GM18861 (cell line): ENCODE results near the gene VASN.

Experiments used
- ATAC-seq: cut with Tn5 transposase; IDR thresholded peaks from one replicate; pipeline ENCODE4 v1.9.1; 2021; ENCODE audit not compliant: unreplicated experiment

Gene VASN

GRCh38 chr16:4401094-4401501 is 29.4 kb downstream of the VASN start:
- no peak for ATAC-seq

GRCh38 chr16:4401510-4401909 is 29.9 kb downstream of the VASN start:
- ATAC-seq: no peak

DNA sequence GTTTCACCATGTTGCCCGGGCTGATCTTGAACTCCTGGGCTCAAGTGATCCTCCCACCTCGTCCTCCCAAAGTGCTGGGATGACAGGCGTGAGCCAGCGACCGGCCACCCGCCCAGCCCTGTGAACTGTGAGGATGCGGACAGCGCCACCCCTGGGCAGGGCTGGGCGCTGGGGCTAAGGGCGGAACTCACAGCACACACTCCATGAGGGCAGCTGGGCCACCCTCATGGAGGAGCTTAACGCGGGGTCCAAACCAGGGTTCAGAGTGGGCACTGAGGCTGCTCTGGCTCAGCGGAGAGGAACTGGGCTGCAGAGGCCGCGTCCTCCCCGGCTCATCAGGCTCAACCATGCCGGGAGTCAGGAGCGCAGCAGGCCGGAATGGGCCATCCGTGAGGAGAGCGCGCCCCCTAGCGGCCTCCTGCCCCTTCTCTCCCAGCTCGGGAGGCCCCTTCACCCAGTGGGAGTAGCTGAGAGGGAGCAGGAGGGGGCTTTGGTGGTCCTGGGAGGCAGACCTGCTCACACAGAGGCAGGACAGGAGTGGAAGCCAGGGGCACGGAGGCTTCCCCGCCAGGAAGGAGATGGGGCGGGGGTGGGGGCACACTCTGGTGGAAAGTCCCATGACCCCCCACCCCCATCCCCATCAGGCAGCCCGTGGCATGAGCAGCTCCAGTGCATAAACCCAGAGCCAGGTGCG is 30.9 kb downstream of the VASN start:
- ATAC-seq: no peak

DNA sequence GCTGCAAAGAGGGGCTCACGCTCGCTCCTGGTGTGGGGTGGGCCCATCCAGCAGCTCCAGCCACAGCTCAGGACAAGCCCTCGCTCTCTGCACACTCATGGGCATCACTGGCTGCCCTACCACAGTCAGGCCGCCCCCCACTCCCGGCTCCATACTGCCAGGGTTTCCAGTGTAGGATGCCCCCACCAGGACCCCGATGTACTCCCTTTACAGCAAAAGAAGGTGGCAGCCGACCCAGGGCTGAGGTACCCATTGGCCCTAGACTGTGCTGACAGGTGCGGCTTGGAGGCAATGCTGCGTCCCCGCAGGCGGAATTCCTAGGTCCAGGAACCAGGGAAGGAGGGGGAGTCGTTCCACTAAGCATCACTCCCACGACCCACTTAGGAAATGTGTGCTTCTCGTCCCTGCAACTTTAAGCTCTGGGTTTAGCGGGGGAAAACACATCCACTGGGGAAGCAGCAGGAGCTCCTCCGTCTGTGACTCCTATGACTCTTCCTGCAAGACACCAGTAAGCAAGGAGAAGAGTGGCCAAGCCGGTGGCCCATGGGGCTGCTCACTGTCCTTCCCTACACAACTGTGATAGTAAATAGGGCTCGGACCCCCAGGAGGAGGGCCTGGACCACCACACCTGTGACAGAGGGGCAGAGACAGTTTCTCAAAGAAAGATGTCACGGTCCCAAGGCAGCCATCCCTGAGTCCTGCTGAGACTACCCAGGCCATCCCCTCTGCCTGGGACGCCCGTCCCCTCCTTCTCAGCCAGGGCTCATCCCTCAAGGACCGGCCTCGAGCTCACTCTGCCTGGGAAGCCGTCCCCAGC is 31.7 kb downstream of the VASN start:
- ATAC-seq: no peak

DNA sequence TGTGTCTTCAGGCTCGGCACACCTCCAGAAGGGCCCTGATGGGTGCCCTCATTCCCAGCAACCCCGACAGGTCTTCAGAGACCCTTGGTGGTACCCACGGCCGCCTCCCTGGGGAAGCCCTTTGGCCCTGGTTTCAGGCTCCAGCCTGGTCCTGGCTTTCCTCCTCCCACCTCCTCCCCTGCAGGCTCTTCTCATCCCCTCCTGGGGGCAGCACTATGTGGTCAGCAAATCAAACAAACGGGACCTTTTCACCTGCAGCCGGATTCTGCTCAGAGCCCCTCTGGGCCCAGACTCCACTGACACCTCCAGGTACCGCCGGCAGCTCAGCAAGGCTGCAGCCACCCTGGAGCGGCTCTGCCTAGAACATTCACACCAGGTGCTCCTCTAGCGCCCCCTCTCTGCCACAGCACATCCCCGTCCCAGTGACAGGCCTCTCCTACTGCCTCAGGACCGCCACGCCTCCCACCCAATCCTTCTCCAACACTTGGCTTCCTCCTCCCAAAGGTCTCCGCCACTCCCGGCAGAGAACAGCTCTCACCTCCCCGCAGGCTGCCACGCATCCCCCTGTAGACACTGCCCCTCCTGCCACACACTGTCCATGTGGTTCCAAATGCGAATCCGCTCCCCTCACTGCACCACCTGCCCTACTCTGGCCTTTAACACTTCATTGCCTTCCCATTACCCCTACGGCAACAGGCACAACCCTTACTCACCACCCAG is 32.8 kb downstream of the VASN start:
- no peak for ATAC-seq

GRCh38 chr16:4404967-4405696 is 33.5 kb downstream of the VASN start:
- no peak for ATAC-seq

- no peak for ATAC-seq
These were observed 36.1 kb downstream of the VASN start for GRCh38 chr16:4407543-4408322.

DNA sequence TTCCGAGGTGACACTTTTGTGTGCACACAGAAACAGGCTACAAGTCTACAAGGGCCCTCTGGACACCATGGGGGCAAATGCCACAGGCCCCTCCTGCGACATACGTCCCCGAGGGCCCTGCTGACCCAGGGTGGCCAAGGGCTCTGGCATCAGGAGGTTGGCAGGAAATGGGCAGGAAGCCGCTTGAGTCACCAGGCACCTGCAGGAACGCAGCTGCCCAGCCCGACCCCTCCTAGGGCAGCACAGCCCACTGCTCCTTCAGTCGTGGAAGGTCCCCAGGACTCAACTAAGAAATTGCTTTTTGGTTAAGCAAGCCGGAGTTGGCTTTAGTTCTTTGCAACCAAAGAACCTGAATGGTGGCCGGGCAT is 36.7 kb downstream of the VASN start:
- ATAC-seq: no peak

DNA sequence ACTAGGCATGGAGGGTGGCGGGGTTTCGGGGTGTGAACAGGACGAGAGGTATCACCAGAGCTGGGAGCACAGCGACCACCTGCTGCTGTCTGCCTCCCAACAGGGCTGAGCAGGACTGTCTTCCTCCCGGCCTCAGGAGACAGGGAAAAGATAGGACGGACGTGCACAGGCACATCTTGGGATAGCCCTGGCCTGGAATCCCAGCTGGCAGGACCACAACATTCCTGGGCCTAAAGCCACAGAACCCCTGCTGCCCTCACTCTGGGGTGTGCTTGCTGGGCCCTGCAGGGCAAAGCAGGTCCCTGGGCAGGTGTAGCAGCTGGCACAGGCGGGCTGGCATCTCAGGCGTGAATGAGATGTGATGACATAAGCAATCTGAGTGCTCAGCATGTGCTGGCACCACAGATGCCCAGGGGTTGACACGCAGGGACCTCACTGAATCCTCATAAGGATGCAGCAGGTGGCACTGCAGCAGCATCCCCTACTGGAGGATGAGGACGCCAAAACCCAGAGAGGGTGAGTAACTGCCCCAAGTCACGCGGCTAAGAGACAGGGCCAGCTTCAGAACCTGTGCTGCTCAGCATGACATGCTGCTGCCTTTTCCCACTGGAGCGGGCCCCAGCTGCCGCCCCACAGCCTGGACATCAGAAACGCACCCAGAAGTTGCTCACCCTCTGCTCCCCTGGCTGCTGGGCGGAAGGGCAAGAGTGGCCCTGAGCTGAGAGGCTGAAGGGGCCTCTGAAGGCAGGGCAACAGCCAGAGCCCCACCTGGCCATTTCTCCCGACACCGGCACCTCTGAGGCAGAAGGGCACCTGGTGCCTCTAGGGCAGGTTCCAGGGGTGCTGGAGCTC is 37.7 kb downstream of the VASN start:
- ATAC-seq: no peak

GRCh38 chr16:4410335-4411075 is 38.9 kb downstream of the VASN start:
- no peak for ATAC-seq

- no peak for ATAC-seq
These were observed 40.0 kb downstream of the VASN start for GRCh38 chr16:4411684-4412083.

DNA sequence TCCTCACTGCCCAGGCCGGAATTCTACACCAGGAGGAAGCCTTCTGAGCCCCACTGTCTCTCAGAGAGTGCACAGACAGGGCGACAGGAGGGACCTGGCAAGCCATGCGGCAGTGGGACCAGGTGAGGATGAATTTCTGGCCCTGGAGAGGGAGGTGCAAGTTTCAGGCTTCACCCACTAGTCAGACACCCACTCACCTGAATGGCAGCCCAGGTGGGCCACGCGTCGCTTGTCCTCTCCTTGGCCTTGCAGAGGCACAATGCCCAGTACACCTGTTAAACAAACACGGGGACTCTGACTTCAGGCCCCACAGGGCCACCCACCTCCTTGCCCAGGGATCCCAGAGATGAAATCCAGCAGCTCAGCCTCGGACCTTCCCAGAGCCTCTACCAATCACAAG is 40.5 kb downstream of the VASN start:
- ATAC-seq: no peak

DNA sequence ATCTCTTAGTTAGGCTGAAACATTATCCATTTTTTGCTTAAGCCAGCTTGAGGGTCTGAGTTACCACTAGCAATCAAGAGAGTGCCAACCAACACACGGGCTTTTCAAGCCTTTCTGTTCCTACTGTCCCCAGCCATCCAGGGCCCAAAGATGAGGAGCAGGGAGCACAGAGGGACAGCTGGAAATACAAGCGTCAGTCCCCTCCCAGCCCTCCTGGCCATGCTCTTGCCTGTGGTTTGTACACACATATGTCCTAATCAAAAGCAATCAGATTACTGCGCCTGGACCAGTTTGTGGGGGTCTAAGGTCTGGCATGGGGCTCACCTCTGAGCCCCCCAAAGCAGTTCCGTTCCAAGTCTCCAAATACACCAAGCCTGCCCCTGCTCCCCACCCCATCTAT is 41.2 kb downstream of the VASN start:
- ATAC-seq: no peak

GRCh38 chr16:4414187-4414917 is 42.7 kb downstream of the VASN start:
- peak; percentile 69 for ATAC-seq

GRCh38 chr16:4415538-4416199 is 44.0 kb downstream of the VASN start:
- ATAC-seq: peak; percentile 5

- ATAC-seq: peak; percentile 47
These were observed 44.8 kb downstream of the VASN start, which contains the start of gene CORO7 for GRCh38 chr16:4416200-4417032. CORO7 (minus strand) TSS chr16:4416596; CDS start chr16:4416518, 78 bp downstream.
